HEK293 (cell line): ENCODE data around the gene CENPM.

Experiments used
- CTCF ChIA-PET: fragments of 350-600 bp; formaldehyde crosslinking; extraction: SDS; loops from one replicate; lab custom pipeline; 2021; ENCODE audit warnings: antibody characterized with exemption; lab: Yijun Ruan, JAX
- POLR2A ChIA-PET: fragments of 300-600 bp; formaldehyde crosslinking; extraction: SDS; loops from one replicate; lab custom pipeline; 2020; ENCODE audit warnings: antibody characterized with exemption, inconsistent platforms; lab: Yijun Ruan, JAX
- H3K27ac ChIP-seq: fragments of 200-500 bp; sonication (Bioruptor generic); 2 replicates; pipeline ENCODE4 v1.5.1; 2014; ENCODE audit warnings: low read depth, low read length, control low read depth, inconsistent platforms; ENCODE audit errors: extremely low read depth
- H3K36me3 ChIP-seq, 2 experiments: fragments of 200-500 bp in 1 of 2; sonication (Bioruptor generic) in 1 of 2; 1 replicate in 1 of 2; 2 replicates in 1 of 2; pipeline ENCODE4 v1.5.1; 2014 to 2017; ENCODE audit warnings: inconsistent platforms in 2 of 2, low read length in 2 of 2; ENCODE audit not compliant: control insufficient read depth in 2 of 2, insufficient read depth in 1 of 2
- H3K4me1 ChIP-seq: fragments of 200-500 bp; sonication (Bioruptor generic); 2 replicates; pipeline ENCODE4 v1.5.1; 2014; ENCODE audit warnings: mild to moderate bottlenecking, low read length, inconsistent platforms; ENCODE audit not compliant: control insufficient read depth, insufficient read depth
- H3K4me3 ChIP-seq: 2 replicates; pipeline ENCODE4 v1.5.1; 2011; ENCODE audit warnings: low read depth, mild to moderate bottlenecking, control low read depth, low read length, moderate library complexity
- H3K9me3 ChIP-seq: fragments of 200-500 bp; sonication (Bioruptor generic); 2 replicates; pipeline ENCODE4 v1.5.1; 2014; ENCODE audit warnings: low read depth, low read length, inconsistent platforms; ENCODE audit not compliant: control insufficient read depth, insufficient read depth
- GLIS2 ChIP-seq: fragments of 450-650 bp; formaldehyde crosslinking; IDR thresholded peaks from 2 replicates; pipeline ENCODE4 v1.5.1; 2016; ENCODE audit warnings: missing biosample characterization, missing genetic modification characterization
- PRDM1 ChIP-seq: fragments of 450-650 bp; formaldehyde crosslinking; IDR thresholded peaks from 2 replicates; pipeline ENCODE4; 2016; ENCODE audit warnings: missing biosample characterization, missing genetic modification characterization
- REPIN1 ChIP-seq: fragments of 450-650 bp; formaldehyde crosslinking; IDR thresholded peaks from 2 replicates; pipeline ENCODE4 v1.5.1; 2017; ENCODE audit warnings: missing biosample characterization, missing genetic modification characterization, low read depth
- ZBTB20 ChIP-seq: fragments of 450-650 bp; formaldehyde crosslinking; IDR thresholded peaks from 2 replicates; pipeline ENCODE4 v1.5.1; 2016; ENCODE audit warnings: missing biosample characterization, missing genetic modification characterization
- ZBTB7A ChIP-seq: fragments of 450-650 bp; formaldehyde crosslinking; IDR thresholded peaks from 2 replicates; pipeline ENCODE4 v1.5.1; 2016; ENCODE audit warnings: low read depth, missing biosample characterization, missing genetic modification characterization
- ZEB2 ChIP-seq: fragments of 450-650 bp; formaldehyde crosslinking; IDR thresholded peaks from 2 replicates; pipeline ENCODE4 v1.5.1; 2016; ENCODE audit warnings: missing biosample characterization, missing genetic modification characterization
- ZNF10 ChIP-seq: fragments of 450-650 bp; formaldehyde crosslinking; IDR thresholded peaks from 2 replicates; pipeline ENCODE4 v1.5.1; 2017; ENCODE audit warnings: missing biosample characterization, missing genetic modification characterization
- ZNF133 ChIP-seq: fragments of 450-650 bp; formaldehyde crosslinking; IDR thresholded peaks from 2 replicates; pipeline ENCODE4 v1.5.1; 2016; ENCODE audit warnings: missing biosample characterization, missing genetic modification characterization
- ZNF138 ChIP-seq: fragments of 450-650 bp; formaldehyde crosslinking; IDR thresholded peaks from 2 replicates; pipeline ENCODE4 v1.5.1; 2016; ENCODE audit warnings: missing biosample characterization, missing genetic modification characterization, borderline replicate concordance
- ZNF169 ChIP-seq: fragments of 450-650 bp; formaldehyde crosslinking; IDR thresholded peaks from 2 replicates; pipeline ENCODE4 v1.5.1; 2016; ENCODE audit warnings: missing biosample characterization, missing genetic modification characterization
- ZNF175 ChIP-seq: fragments of 450-650 bp; formaldehyde crosslinking; IDR thresholded peaks from 2 replicates; pipeline ENCODE4 v1.5.1; 2016; ENCODE audit warnings: missing biosample characterization, missing genetic modification characterization
- ZNF184 ChIP-seq: fragments of 450-650 bp; IDR thresholded peaks from 2 replicates; pipeline ENCODE4 v1.5.1; 2018; ENCODE audit warnings: missing biosample characterization, mild to moderate bottlenecking, missing genetic modification characterization
- ZNF2 ChIP-seq: fragments of 450-650 bp; formaldehyde crosslinking; IDR thresholded peaks from 2 replicates; pipeline ENCODE4 v1.5.1; 2016; ENCODE audit warnings: missing biosample characterization, missing genetic modification characterization
- ZNF341 ChIP-seq: fragments of 450-650 bp; formaldehyde crosslinking; IDR thresholded peaks from 2 replicates; pipeline ENCODE4; 2016; ENCODE audit warnings: low read depth, missing biosample characterization, missing genetic modification characterization
- ZNF354C ChIP-seq: fragments of 450-650 bp; formaldehyde crosslinking; IDR thresholded peaks from 2 replicates; pipeline ENCODE4 v1.5.1; 2016; ENCODE audit warnings: missing biosample characterization, missing genetic modification characterization, low read depth, borderline replicate concordance
- ZNF433 ChIP-seq: fragments of 450-650 bp; formaldehyde crosslinking; IDR thresholded peaks from 2 replicates; pipeline ENCODE4 v1.5.1; 2016; ENCODE audit warnings: missing biosample characterization, missing genetic modification characterization, low read depth
- ZNF510 ChIP-seq: fragments of 450-650 bp; formaldehyde crosslinking; IDR thresholded peaks from 2 replicates; pipeline ENCODE4 v1.5.1; 2018; ENCODE audit warnings: mild to moderate bottlenecking, missing genetic modification characterization, missing biosample characterization; ENCODE audit not compliant: insufficient replicate concordance
- ZNF555 ChIP-seq: fragments of 450-650 bp; formaldehyde crosslinking; conservative IDR thresholded peaks from 2 replicates; pipeline ENCODE4 v1.5.1; 2017; ENCODE audit warnings: missing biosample characterization, mild to moderate bottlenecking, missing genetic modification characterization, inconsistent platforms
- ZNF585B ChIP-seq: fragments of 450-650 bp; formaldehyde crosslinking; IDR thresholded peaks from 2 replicates; pipeline ENCODE4 v1.5.1; 2016; ENCODE audit warnings: missing biosample characterization, missing genetic modification characterization
- ZNF623 ChIP-seq: fragments of 450-650 bp; formaldehyde crosslinking; IDR thresholded peaks from 2 replicates; pipeline ENCODE4 v1.5.1; 2016; ENCODE audit warnings: missing biosample characterization, missing genetic modification characterization
- ZNF791 ChIP-seq: fragments of 450-650 bp; formaldehyde crosslinking; IDR thresholded peaks from 2 replicates; pipeline ENCODE4 v1.5.1; 2016; ENCODE audit warnings: missing biosample characterization, missing genetic modification characterization
- TF ChIP-seq, protein P1 (sequence below): fragments of 450-650 bp; formaldehyde crosslinking; IDR thresholded peaks from 2 replicates; pipeline ENCODE4 v1.5.1; 2017; ENCODE audit warnings: missing biosample characterization, missing genetic modification characterization
- TF ChIP-seq, protein P2 (sequence below): fragments of 450-650 bp; formaldehyde crosslinking; IDR thresholded peaks from 2 replicates; pipeline ENCODE4 v1.5.1; 2016; ENCODE audit warnings: missing biosample characterization, missing genetic modification characterization
- TF ChIP-seq, protein P3 (sequence below): fragments of 450-650 bp; formaldehyde crosslinking; IDR thresholded peaks from 2 replicates; pipeline ENCODE4 v1.5.1; 2016; ENCODE audit warnings: missing biosample characterization, missing genetic modification characterization
- TF ChIP-seq, protein P4 (sequence below): fragments of 450-650 bp; formaldehyde crosslinking; IDR thresholded peaks from 2 replicates; pipeline ENCODE4 v1.5.1; 2016; ENCODE audit warnings: missing biosample characterization, missing genetic modification characterization
- TF ChIP-seq, protein P5 (sequence below): fragments of 450-650 bp; formaldehyde crosslinking; IDR thresholded peaks from 2 replicates; pipeline ENCODE4 v1.5.1; 2016; ENCODE audit warnings: missing biosample characterization, missing genetic modification characterization
- TF ChIP-seq, protein P6 (sequence below): fragments of 450-650 bp; formaldehyde crosslinking; IDR thresholded peaks from 2 replicates; pipeline ENCODE4 v1.5.1; 2016; ENCODE audit warnings: missing biosample characterization, missing genetic modification characterization

Gene CENPM

DNA sequence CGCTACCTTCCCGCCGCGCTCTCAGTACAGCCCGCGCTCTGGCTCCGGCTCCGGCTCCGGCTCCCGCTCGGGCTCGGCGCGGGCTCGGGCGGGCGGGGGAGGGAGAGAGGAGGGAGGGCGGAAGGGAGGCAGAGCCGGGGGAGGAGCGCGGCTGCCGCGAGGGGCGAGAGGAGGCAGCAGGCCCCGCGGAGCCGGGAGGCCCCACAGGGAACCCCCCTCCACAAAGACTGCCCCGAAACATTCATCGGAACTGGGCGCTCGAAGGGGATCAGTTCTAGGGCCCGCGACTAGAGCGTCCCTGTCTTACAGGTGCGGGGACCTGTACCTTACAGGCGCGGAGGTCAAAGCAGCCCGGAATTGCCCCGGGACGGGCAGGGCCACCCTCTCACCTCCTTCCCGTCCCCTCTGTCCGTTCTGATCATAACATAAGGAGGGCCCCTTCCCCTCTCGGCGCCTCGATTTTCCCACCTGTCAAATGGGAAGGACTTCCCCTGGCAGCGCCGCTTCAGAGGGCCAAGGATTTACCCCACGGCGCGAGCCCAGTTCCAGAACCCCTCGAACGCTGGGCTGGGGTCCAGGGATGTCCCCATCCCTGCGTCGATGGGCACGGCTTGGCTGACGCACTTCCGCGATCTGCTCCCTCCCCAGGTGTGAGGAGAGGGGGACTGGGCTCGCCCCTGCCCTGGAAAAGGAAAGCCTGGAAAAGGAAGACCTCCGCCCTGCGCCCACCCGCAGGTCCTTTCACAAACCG is 31.7 kb downstream of the CENPM start, which contains the start of gene SHISA8:
Gene SHISA8, minus strand, starts transcription at position 40 of the 751 bp plus-strand sequence. CDS start 407 bp downstream, outside the sequence.
- Histone ChIP-seq H3K4me3 (peak within 1 kb of the TSS; percentile 30), H3K4me1 (peaks cover 6% of the 10 kb centered on the region), H3K27ac (peak within 1 kb of the TSS; percentile 68; the same call in 1 of the 2 replicates), H3K36me3 (no peaks in the 10 kb centered on the region), H3K9me3 (no peaks in the 10 kb centered on the region)
- ChIA-PET CTCF (interaction anchor here (0.8 to 1.1 kb wide), 4 partner anchors 26 to 249 kb away, joined by 3 read pairs; no protein-coding TSS in a partner anchor), POLR2A (interaction anchor here (0.8 to 1.7 kb wide), 5 partner anchors 10 to 115 kb away, joined by 3 to 6 read pairs (median 4); partner anchors contain the start of genes CCDC134, CENPM and SREBF2)
- TF ChIP-seq ZNF623, result no peak
- no peak for TF ChIP-seq PRDM1
- TF ChIP-seq ZNF585B (tag by site-specific recombination), result no peak
- TF ChIP-seq ZNF175 (tag by site-specific recombination), result no peak
- TF ChIP-seq, protein P1, sequence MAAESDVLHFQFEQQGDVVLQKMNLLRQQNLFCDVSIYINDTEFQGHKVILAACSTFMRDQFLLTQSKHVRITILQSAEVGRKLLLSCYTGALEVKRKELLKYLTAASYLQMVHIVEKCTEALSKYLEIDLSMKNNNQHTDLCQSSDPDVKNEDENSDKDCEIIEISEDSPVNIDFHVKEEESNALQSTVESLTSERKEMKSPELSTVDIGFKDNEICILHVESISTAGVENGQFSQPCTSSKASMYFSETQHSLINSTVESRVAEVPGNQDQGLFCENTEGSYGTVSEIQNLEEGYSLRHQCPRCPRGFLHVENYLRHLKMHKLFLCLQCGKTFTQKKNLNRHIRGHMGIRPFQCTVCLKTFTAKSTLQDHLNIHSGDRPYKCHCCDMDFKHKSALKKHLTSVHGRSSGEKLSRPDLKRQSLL (tag by site-specific recombination), result peak; percentile 96
- TF ChIP-seq ZNF791 (tag by site-specific recombination), result no peak
- TF ChIP-seq, protein P2, sequence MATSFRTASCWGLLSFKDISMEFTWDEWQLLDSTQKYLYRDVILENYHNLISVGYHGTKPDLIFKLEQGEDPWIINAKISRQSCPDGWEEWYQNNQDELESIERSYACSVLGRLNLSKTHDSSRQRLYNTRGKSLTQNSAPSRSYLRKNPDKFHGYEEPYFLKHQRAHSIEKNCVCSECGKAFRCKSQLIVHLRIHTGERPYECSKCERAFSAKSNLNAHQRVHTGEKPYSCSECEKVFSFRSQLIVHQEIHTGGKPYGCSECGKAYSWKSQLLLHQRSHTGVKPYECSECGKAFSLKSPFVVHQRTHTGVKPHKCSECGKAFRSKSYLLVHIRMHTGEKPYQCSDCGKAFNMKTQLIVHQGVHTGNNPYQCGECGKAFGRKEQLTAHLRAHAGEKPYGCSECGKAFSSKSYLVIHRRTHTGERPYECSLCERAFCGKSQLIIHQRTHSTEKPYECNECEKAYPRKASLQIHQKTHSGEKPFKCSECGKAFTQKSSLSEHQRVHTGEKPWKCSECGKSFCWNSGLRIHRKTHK, result no peak
- TF ChIP-seq REPIN1 (tag by site-specific recombination), result no peak
- no peak for TF ChIP-seq ZNF510 (tag by site-specific recombination)
- peak; percentile 69 for TF ChIP-seq GLIS2
- TF ChIP-seq, protein P3, sequence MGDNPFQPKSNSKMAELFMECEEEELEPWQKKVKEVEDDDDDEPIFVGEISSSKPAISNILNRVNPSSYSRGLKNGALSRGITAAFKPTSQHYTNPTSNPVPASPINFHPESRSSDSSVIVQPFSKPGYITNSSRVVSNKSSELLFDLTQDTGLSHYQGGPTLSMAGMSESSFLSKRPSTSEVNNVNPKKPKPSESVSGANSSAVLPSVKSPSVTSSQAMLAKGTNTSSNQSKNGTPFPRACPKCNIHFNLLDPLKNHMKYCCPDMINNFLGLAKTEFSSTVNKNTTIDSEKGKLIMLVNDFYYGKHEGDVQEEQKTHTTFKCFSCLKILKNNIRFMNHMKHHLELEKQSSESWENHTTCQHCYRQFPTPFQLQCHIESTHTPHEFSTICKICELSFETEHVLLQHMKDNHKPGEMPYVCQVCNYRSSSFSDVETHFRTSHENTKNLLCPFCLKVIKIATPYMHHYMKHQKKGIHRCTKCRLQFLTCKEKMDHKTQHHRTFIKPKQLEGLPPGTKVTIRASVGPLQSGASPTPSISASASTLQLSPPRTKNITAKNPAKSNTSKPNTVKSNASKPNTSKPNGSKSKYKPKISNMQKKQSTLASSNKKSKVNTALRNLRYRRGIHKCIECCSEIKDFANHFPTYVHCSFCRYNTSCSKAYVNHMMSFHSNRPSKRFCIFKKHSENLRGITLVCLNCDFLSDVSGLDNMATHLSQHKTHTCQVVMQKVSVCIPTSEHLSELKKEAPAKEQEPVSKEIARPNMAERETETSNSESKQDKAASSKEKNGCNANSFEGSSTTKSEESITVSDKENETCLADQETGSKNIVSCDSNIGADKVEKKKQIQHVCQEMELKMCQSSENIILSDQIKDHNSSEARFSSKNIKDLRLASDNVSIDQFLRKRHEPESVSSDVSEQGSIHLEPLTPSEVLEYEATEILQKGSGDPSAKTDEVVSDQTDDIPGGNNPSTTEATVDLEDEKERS (tag by site-specific recombination), result no peak
- no peak for TF ChIP-seq ZNF555 (tag by site-specific recombination)
- TF ChIP-seq ZNF2 (tag by site-specific recombination), result no peak
- no peak for TF ChIP-seq ZBTB7A
- no peak for TF ChIP-seq ZBTB20 (tag by site-specific recombination)
- TF ChIP-seq ZNF341 (tag by site-specific recombination), result peak; percentile 59; the same call in 1 of the 2 replicates
- TF ChIP-seq ZNF354C (tag by site-specific recombination), result no peak
- no peak for TF ChIP-seq ZNF138 (tag by site-specific recombination)
- TF ChIP-seq ZNF10 (tag by site-specific recombination), result no peak
- TF ChIP-seq ZEB2 (tag by site-specific recombination), result peak; percentile 37; the same call in 1 of the 2 replicates
- no peak for TF ChIP-seq ZNF133 (tag by site-specific recombination)
- no peak for TF ChIP-seq ZNF169 (tag by site-specific recombination)
- TF ChIP-seq ZNF433 (tag by site-specific recombination), result no peak
- TF ChIP-seq, protein P4, sequence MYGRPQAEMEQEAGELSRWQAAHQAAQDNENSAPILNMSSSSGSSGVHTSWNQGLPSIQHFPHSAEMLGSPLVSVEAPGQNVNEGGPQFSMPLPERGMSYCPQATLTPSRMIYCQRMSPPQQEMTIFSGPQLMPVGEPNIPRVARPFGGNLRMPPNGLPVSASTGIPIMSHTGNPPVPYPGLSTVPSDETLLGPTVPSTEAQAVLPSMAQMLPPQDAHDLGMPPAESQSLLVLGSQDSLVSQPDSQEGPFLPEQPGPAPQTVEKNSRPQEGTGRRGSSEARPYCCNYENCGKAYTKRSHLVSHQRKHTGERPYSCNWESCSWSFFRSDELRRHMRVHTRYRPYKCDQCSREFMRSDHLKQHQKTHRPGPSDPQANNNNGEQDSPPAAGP, result no peak
- TF ChIP-seq, protein P5, sequence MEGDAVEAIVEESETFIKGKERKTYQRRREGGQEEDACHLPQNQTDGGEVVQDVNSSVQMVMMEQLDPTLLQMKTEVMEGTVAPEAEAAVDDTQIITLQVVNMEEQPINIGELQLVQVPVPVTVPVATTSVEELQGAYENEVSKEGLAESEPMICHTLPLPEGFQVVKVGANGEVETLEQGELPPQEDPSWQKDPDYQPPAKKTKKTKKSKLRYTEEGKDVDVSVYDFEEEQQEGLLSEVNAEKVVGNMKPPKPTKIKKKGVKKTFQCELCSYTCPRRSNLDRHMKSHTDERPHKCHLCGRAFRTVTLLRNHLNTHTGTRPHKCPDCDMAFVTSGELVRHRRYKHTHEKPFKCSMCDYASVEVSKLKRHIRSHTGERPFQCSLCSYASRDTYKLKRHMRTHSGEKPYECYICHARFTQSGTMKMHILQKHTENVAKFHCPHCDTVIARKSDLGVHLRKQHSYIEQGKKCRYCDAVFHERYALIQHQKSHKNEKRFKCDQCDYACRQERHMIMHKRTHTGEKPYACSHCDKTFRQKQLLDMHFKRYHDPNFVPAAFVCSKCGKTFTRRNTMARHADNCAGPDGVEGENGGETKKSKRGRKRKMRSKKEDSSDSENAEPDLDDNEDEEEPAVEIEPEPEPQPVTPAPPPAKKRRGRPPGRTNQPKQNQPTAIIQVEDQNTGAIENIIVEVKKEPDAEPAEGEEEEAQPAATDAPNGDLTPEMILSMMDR, result no peak
- TF ChIP-seq, protein P6, sequence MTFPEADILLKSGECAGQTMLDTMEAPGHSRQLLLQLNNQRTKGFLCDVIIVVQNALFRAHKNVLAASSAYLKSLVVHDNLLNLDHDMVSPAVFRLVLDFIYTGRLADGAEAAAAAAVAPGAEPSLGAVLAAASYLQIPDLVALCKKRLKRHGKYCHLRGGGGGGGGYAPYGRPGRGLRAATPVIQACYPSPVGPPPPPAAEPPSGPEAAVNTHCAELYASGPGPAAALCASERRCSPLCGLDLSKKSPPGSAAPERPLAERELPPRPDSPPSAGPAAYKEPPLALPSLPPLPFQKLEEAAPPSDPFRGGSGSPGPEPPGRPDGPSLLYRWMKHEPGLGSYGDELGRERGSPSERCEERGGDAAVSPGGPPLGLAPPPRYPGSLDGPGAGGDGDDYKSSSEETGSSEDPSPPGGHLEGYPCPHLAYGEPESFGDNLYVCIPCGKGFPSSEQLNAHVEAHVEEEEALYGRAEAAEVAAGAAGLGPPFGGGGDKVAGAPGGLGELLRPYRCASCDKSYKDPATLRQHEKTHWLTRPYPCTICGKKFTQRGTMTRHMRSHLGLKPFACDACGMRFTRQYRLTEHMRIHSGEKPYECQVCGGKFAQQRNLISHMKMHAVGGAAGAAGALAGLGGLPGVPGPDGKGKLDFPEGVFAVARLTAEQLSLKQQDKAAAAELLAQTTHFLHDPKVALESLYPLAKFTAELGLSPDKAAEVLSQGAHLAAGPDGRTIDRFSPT (tag by site-specific recombination), result no peak
- TF ChIP-seq ZNF184 (tag by site-specific recombination), result no peak
